GM20000 (cell line): ENCODE data around the gene TSACC.

Experiments
- DNase-seq: peaks from one replicate; pipeline ENCODE4 v3.0.0; 2012; ENCODE audit warnings: low spot score
- CTCF ChIP-seq: IDR thresholded peaks from 2 replicates; pipeline ENCODE4 v1.5.1; 2012; ENCODE audit warnings: mild to moderate bottlenecking, control low read depth; ENCODE audit errors: extremely low read depth, missing control alignments

TSACC gene

GRCh38 chr1:156338180-156338976 is at the start of gene TSACC, which contains the start of gene CCT3:
TSACC (plus strand) TSS chr1:156338526; CDS start chr1:156339758, 1,232 bp downstream.
CCT3 (minus strand) TSS chr1:156338292; CDS start chr1:156338184, 108 bp downstream.
- peak; percentile 98 for DNase-seq
- no peak for TF ChIP-seq CTCF

GRCh38 chr1:156289857-156290256 is 48.5 kb upstream of the TSACC start:
- no peak for DNase-seq
- TF ChIP-seq CTCF = no peak

GRCh38 chr1:156291226-156292061 is 46.9 kb upstream of the TSACC start:
- peak; percentile 73 for DNase-seq
- no peak for TF ChIP-seq CTCF

GRCh38 chr1:156293098-156293434 is 45.3 kb upstream of the TSACC start:
- no peak for TF ChIP-seq CTCF
- DNase-seq = no peak

GRCh38 chr1:156293895-156294294 is 44.4 kb upstream of the TSACC start:
- DNase-seq = no peak

GRCh38 chr1:156295391-156295947 is 42.9 kb upstream of the TSACC start, which contains the start of gene GLMP:
GLMP (minus strand) TSS chr1:156295679; CDS start chr1:156295645, 34 bp downstream.
- DNase-seq = peak; percentile 81

More at GRCh38 chr1:156293895-156294294, 44.4 kb upstream of the TSACC start:
- no peak for TF ChIP-seq CTCF

More at GRCh38 chr1:156295391-156295947, 42.9 kb upstream of the TSACC start, which contains the start of gene GLMP:
- TF ChIP-seq CTCF = no peak
